ENCODE results near the gene DTX2.
"Not testable (repeated sequence)": the region's sequence is repeated elsewhere in the genome, so short reads cannot be mapped to it uniquely, and the experiment has no call there.

The DTX2 gene

GRCh38 chr7:76507723-76508406 lies 46.4 kb downstream of the DTX2 start:
- peak; percentile 3 for DNase-seq (ENCODE audit: extremely low spot score)
- ChIA-PET POLR2A (no interaction called here), CTCF (no interaction called here)
- no peak for TF ChIP-seq TARDBP (IDR thresholded peaks at IDR 0.05)
- no peak for TF ChIP-seq LEF1 (IDR thresholded peaks at IDR 0.05; ENCODE audit: borderline replicate concordance)
- TF ChIP-seq BHLHE40 (IDR thresholded peaks at IDR 0.05; ENCODE audit: borderline replicate concordance) = no peak

GRCh38 chr7:76509931-76510877 lies 48.7 kb downstream of the DTX2 start, which contains the start of gene UPK3B:
Gene UPK3B, plus strand, starts transcription at chr7:76510552. Its CDS starts 101 bp downstream, at chr7:76510653.
- ChIA-PET POLR2A (no interaction called here), CTCF (no interaction called here)
- no peak for TF ChIP-seq ZNF384 (IDR thresholded peaks at IDR 0.05)
- no peak for TF ChIP-seq SUZ12 (IDR thresholded peaks at IDR 0.05)
- no peak for TF ChIP-seq BHLHE40 (IDR thresholded peaks at IDR 0.05; ENCODE audit: borderline replicate concordance)
- TF ChIP-seq ARNT (IDR thresholded peaks at IDR 0.05) = no peak
- TF ChIP-seq FOXM1 (IDR thresholded peaks at IDR 0.05; ENCODE audit: borderline replicate concordance) = no peak
- peak; percentile 10 for DNase-seq (ENCODE audit: extremely low spot score)

GRCh38 chr7:76511200-76511910 lies 49.8 kb downstream of the DTX2 start:
- POLR2A ChIA-PET; CTCF ChIA-PET; DNase-seq (ENCODE audit: extremely low spot score): not testable (repeated sequence)

- CTCF ChIA-PET; DNase-seq (ENCODE audit: extremely low spot score); POLR2A ChIA-PET: not testable (repeated sequence)
Measured at GRCh38 chr7:76511911-76512885, 50.7 kb downstream of the DTX2 start.

GRCh38 chr7:76512941-76513816 lies 51.7 kb downstream of the DTX2 start:
- ChIA-PET CTCF (no interaction called here), POLR2A (no interaction called here)
- DNase-seq (ENCODE audit: extremely low spot score) = peak; percentile 47
- TF ChIP-seq FOXM1 (IDR thresholded peaks at IDR 0.05; ENCODE audit: borderline replicate concordance) (no peak), TARDBP (IDR thresholded peaks at IDR 0.05) (no peak), ARNT (IDR thresholded peaks at IDR 0.05) (no peak), PKNOX1 (IDR thresholded peaks at IDR 0.05) (no peak), SUZ12 (IDR thresholded peaks at IDR 0.05) (no peak), SP1 (IDR thresholded peaks at IDR 0.05) (no peak), L3MBTL2 (conservative IDR thresholded peaks at IDR 0.05) (no peak), HDGF (IDR thresholded peaks at IDR 0.05; ENCODE audit: borderline replicate concordance) (no peak)

GRCh38 chr7:76513817-76514799 lies 52.6 kb downstream of the DTX2 start:
- peak; percentile 2 for DNase-seq (ENCODE audit: extremely low spot score)
- POLR2A ChIA-PET = no interaction called here
- CTCF ChIA-PET = no interaction called here
- TF ChIP-seq L3MBTL2 (conservative IDR thresholded peaks at IDR 0.05) (no peak), CTBP1 (IDR thresholded peaks at IDR 0.05; ENCODE audit: borderline replicate concordance) (no peak), SUZ12 (IDR thresholded peaks at IDR 0.05) (no peak), ZNF384 (IDR thresholded peaks at IDR 0.05) (no peak), FOXK2 (IDR thresholded peaks at IDR 0.05) (no peak), FOXM1 (IDR thresholded peaks at IDR 0.05; ENCODE audit: borderline replicate concordance) (no peak), HDGF (IDR thresholded peaks at IDR 0.05; ENCODE audit: borderline replicate concordance) (no peak)
